Measurements from ENCODE around the gene SLC25A11. TPM values are rescaled to one million over a fixed set of nuclear protein-coding genes. Genes with fewer than 3 reads are reported as not detected.

Gene SLC25A11
- total RNA-seq, 4 donors from 2014 or later: 62.4 to 120 (median 83.9) TPM

- WGBS, 2 donors (ENCODE audit: low coverage in 1 of 2): 93% methylated on average over 18 of the region's 18 CpGs; no CpG with 5 or more reads in 1 of the 2 donors
- peaks cover 0 to 56% (median 30%) of the 10 kb centered on the region in 4 donors for H3K36me3 ChIP-seq
- intact Hi-C loops (cut with DNase I; ENCODE audit: low total_unique reads): loop anchor here (5.0 kb wide), 2 partner anchors 80 to 100 kb away; partner anchors contain the start of genes GLTPD2, PLD2 and VMO1
- no peak for TF ChIP-seq EP300 (IDR thresholded peaks at IDR 0.05; ENCODE audit: low read depth)
- TF ChIP-seq POLR2AphosphoS5 (IDR thresholded peaks at IDR 0.05): no peak
- DNase-seq: no peak
- H3K9me3 ChIP-seq: no peaks in the 10 kb centered on the region
- in situ Hi-C loops (cut with MboI; ENCODE audit: low pct_ligation_motif_present in 1 of 4, low pct_unique_long_range_greater_than_20kb in 1 of 4, low sequenced_read_pairs in 3 of 4): loop anchor here (10.0 to 25.0 kb wide), 4 partner anchors 100 to 173 kb away; partner anchors contain the start of genes GLTPD2 (in 4 of the 4), VMO1 (in 4 of the 4), PSMB6 (in 2 of the 4) and ARRB2 (in 1 of the 4)
- no peaks in the 10 kb centered on the region for H3K4me1 ChIP-seq
- no peaks in the 10 kb centered on the region for H3K27me3 ChIP-seq
- no peak overlapping the region for H3K4me3 ChIP-seq
- no peak overlapping the region for H3K27ac ChIP-seq
Observed at GRCh38 chr17:4887581-4887980, 52.3 kb downstream of the SLC25A11 start.

Small RNA genes within 50 kb of the gene (small RNA-seq; reads per million reads assigned to genes)
- gene MIR6864: 0 to 0.18 (median 0) reads per million in 4 donors
- gene MIR6865: 0 to 0.28 (median 0.06) reads per million in 4 donors

Other genes starting within 250 kb of the SLC25A11 start
- 10 to 100 TPM; 12.3 to 42.2 (median 16.1) TPM for gene PELP1, start 235.9 kb downstream of the SLC25A11 start, total RNA-seq
- 10 to 100 TPM; 19.3 to 47.9 (median 36.8) TPM for gene ARRB2, start 229.4 kb downstream of the SLC25A11 start, total RNA-seq
- 10 to 100 TPM in 3 of 4 donors, 1 to 10 TPM in 1; 1.4 to 60.8 (median 34.1) TPM for gene MED11, start 208.6 kb downstream of the SLC25A11 start, total RNA-seq
- gene ZMYND15, start 200.2 kb downstream of the SLC25A11 start, total RNA-seq: 1 to 10 TPM in 1 of 4 donors, under 1 TPM in 1, not detected in 2; 0.82 to 1.4 TPM
- 10 to 100 TPM; 13.0 to 72.6 (median 27.0) TPM for gene CXCL16, start 200.1 kb downstream of the SLC25A11 start, total RNA-seq
- 10 to 100 TPM in 3 of 4 donors, 1 to 10 TPM in 1; 5.2 to 42.6 (median 26.1) TPM for gene TM4SF5, start 168.2 kb downstream of the SLC25A11 start, total RNA-seq
- 1 to 10 TPM in 2 of 4 donors, under 1 TPM in 1, not detected in 1; 0.68 to 5.2 (median 1.9) TPM for gene VMO1, start 153.7 kb downstream of the SLC25A11 start, total RNA-seq
- gene GLTPD2, start 151.1 kb downstream of the SLC25A11 start, total RNA-seq: 1 to 10 TPM in 1 of 4 donors, under 1 TPM in 1, not detected in 2; 0.41 to 1.7 TPM
- 100 to 1,000 TPM in 2 of 4 donors, 10 to 100 TPM in 2; 34.0 to 111 (median 80.9) TPM for gene PSMB6, start 143.9 kb downstream of the SLC25A11 start, total RNA-seq
- 10 to 100 TPM; 13.9 to 81.9 (median 18.9) TPM for gene PLD2, start 132.9 kb downstream of the SLC25A11 start, total RNA-seq
- gene MINK1, start 106.7 kb downstream of the SLC25A11 start, total RNA-seq: 100 to 1,000 TPM; 128 to 406 (median 181) TPM
- gene C17orf107, start 40.5 kb downstream of the SLC25A11 start, total RNA-seq: 1 to 10 TPM in 3 of 4 donors, not detected in 1; 1.8 to 3.2 (median 2.1) TPM
- under 1 TPM in 1 of 4 donors, not detected in 3; 0.32 TPM for gene CHRNE, start 36.9 kb downstream of the SLC25A11 start, total RNA-seq
- gene GP1BA, start 7.8 kb downstream of the SLC25A11 start, total RNA-seq: not detected
- 100 to 1,000 TPM in 1 of 4 donors, 10 to 100 TPM in 3; 57.2 to 348 (median 73.7) TPM for gene RNF167, start 222 bp upstream of the SLC25A11 start, total RNA-seq
- gene PFN1, start 8.5 kb upstream of the SLC25A11 start, total RNA-seq: 1,000 to 10,000 TPM in 1 of 4 donors, 100 to 1,000 TPM in 3; 743 to 1,049 (median 945) TPM
- gene ENO3, start 11.1 kb upstream of the SLC25A11 start, total RNA-seq: 100 to 1,000 TPM in 1 of 4 donors, 10 to 100 TPM in 1, 1 to 10 TPM in 2; 2.5 to 211 (median 12.9) TPM
- 10 to 100 TPM in 3 of 4 donors, 1 to 10 TPM in 1; 8.2 to 64.7 (median 47.4) TPM for gene SPAG7, start 27.8 kb upstream of the SLC25A11 start, total RNA-seq
- gene CAMTA2, start 47.6 kb upstream of the SLC25A11 start, total RNA-seq: 10 to 100 TPM; 35.9 to 71.8 (median 51.8) TPM
- 1 to 10 TPM in 2 of 4 donors, not detected in 2; 1.8 to 2.2 TPM for gene INCA1, start 57.5 kb upstream of the SLC25A11 start, total RNA-seq
- gene KIF1C, start 57.9 kb upstream of the SLC25A11 start, total RNA-seq: 100 to 1,000 TPM; 106 to 125 (median 114) TPM
- gene SLC52A1, start 95.4 kb upstream of the SLC25A11 start, total RNA-seq: 1 to 10 TPM in 3 of 4 donors, not detected in 1; 1.3 to 6.0 (median 3.4) TPM
- 10 to 100 TPM in 1 of 4 donors, 1 to 10 TPM in 3; 6.0 to 11.6 (median 8.6) TPM for gene ZFP3, start 138.4 kb upstream of the SLC25A11 start, total RNA-seq
- gene ZNF232, start 171.8 kb upstream of the SLC25A11 start, total RNA-seq: 10 to 100 TPM in 2 of 4 donors, 1 to 10 TPM in 2; 6.8 to 69.6 (median 27.2) TPM
- gene USP6, start 176.0 kb upstream of the SLC25A11 start, total RNA-seq: under 1 TPM in 2 of 4 donors, not detected in 2; under 0.01 to 0.82 TPM

Measured in transverse colon (tissue), 4 donors.